CD4-positive, CD25-positive, alpha-beta regulatory T cell (primary cell): ENCODE data around the gene SLC6A20. TPM values are rescaled to one million over a fixed set of nuclear protein-coding genes. Genes with fewer than 3 reads are reported as not detected.

Experiments used
- ATAC-seq, 2 donors: fragments of 150-1000 bp; cut with Tn5 transposase; one replicate each; pipeline ENCODE4 v1.10.0; 2021; ENCODE audit warnings: low read depth in 2 of 2, moderate number of reproducible peaks in 2 of 2, moderate library complexity in 1 of 2
- DNase-seq, 3 donors: peaks; one replicate each; pipeline versions ENCODE4 v3.0.0 to v3.0.0-alpha.2; 2012 to 2022; ENCODE audit warnings: mixed read lengths in 1 of 3
- H3K27ac ChIP-seq: one replicate; pipeline ENCODE4 v1.7.0; 2013; ENCODE audit warnings: mild to moderate bottlenecking, low read length; ENCODE audit not compliant: insufficient read depth, poor library complexity, severe bottlenecking
- H3K27me3 ChIP-seq: one replicate; pipeline ENCODE4 v1.7.0; 2013; ENCODE audit warnings: low read length; ENCODE audit not compliant: control insufficient read depth, insufficient read depth
- H3K36me3 ChIP-seq: one replicate; pipeline ENCODE4 v1.7.0; 2013; ENCODE audit warnings: mild to moderate bottlenecking, low read length, moderate library complexity; ENCODE audit not compliant: control insufficient read depth, insufficient read depth
- H3K4me1 ChIP-seq: 2 replicates; pipeline ENCODE4 v1.7.0; 2013; ENCODE audit warnings: mild to moderate bottlenecking, low read length; ENCODE audit not compliant: insufficient read depth, control insufficient read depth, poor library complexity, severe bottlenecking
- H3K4me3 ChIP-seq: one replicate; pipeline ENCODE4 v1.7.0; 2013; ENCODE audit warnings: low read depth, mild to moderate bottlenecking, low read length, moderate library complexity
- H3K9me3 ChIP-seq, 2 experiments: 1 replicate in 1 of 2; 2 replicates in 1 of 2; pipeline ENCODE4 v1.7.0; 2013; ENCODE audit warnings: low read length in 2 of 2, mild to moderate bottlenecking in 1 of 2, moderate library complexity in 1 of 2; ENCODE audit not compliant: control insufficient read depth in 2 of 2
- H3K27ac Mint-ChIP-seq, 3 donors: one replicate each; pipeline ENCODE4 v1.8.0; 2020 to 2022; ENCODE audit warnings: mild to moderate bottlenecking in 3 of 3, mixed read lengths in 3 of 3, moderate library complexity in 2 of 3
- H3K27me3 Mint-ChIP-seq: one replicate; pipeline ENCODE4 v1.8.0; 2022; ENCODE audit warnings: mild to moderate bottlenecking, mixed read lengths
- H3K36me3 Mint-ChIP-seq: one replicate; pipeline ENCODE4 v1.8.0; 2020; ENCODE audit warnings: mixed read lengths
- H3K4me1 Mint-ChIP-seq, 4 donors: one replicate each; pipeline ENCODE4 v1.8.0; 2020 to 2022; ENCODE audit warnings: mixed read lengths in 4 of 4, mild to moderate bottlenecking in 1 of 4
- H3K4me3 Mint-ChIP-seq, 4 donors: one replicate each; pipeline ENCODE4 v1.8.0; 2020 to 2022; ENCODE audit warnings: mild to moderate bottlenecking in 4 of 4, mixed read lengths in 4 of 4, moderate library complexity in 3 of 4
- H3K9me3 Mint-ChIP-seq, 7 donors: one replicate each; pipeline ENCODE4 v1.8.0; 2020 to 2022; ENCODE audit warnings: mixed read lengths in 7 of 7, mild to moderate bottlenecking in 3 of 7, moderate library complexity in 2 of 7
- polyA plus RNA-seq, 4 donors: library from polyadenylated mRNA; unstranded; fragments of 300-500 nt; fragmentation: Illumina TruSeq; gene quantifications; one replicate each; pipeline ENCODE4 v1.2.3, GENCODE V29; 2021
- total RNA-seq: library from RNA; stranded (reverse); gene quantifications from one replicate; pipeline ENCODE4 v1.2.3, GENCODE V29; 2022

Gene SLC6A20
- total and polyA plus RNA-seq, 5 donors from 2014 or later, result 0.54 TPM; not detected in 4

DNA sequence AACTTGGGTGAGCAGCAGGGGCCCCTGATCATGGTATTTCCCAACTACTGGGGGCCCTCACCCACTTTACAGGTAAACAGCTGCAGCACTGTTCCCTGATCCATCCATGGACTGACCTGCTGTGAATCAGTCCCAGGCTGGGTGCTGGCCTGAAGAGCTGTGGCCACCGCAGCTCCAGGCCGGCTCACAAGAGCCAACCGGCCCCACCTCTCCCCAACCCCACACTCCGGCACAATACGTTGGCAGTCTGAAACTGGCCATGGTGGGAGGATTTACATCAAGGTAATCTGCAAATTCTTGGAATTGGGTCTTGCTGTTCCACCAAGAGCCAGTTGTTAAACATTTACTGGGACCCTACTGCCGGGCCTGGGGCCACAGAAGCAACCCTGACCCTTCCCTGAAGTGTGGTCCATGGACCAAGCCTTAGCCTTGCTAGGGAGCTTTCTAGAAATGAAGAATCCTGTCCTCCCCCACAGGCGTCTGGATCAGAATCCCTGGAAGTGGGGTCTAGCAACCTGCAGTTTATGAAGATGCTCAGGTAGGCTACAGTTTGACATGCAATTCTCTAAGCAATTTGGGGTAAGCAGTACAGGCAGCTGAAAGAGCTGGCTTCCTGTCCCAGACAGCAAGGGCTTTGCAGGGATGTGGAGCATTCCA is 3.7 kb downstream of the SLC6A20 start:
- no peak for ATAC-seq
- peaks cover 37% of the 10 kb centered on the region for H3K27me3 ChIP-seq
- DNase-seq, result no peak
- peaks cover 76% of the 10 kb centered on the region for H3K27me3 Mint-ChIP-seq
- no peak overlapping the region for H3K4me3 Mint-ChIP-seq
- H3K27ac Mint-ChIP-seq, result no peak overlapping the region
- no peaks in the 10 kb centered on the region for H3K36me3 Mint-ChIP-seq
- peaks cover 7 to 8% of the 10 kb centered on the region in 2 experiments for H3K9me3 ChIP-seq
- no peaks in the 10 kb centered on the region for H3K36me3 ChIP-seq
- peaks cover 18% of the 10 kb centered on the region for H3K4me1 ChIP-seq
- H3K9me3 Mint-ChIP-seq, result peaks cover 0 to 10% (median 3%) of the 10 kb centered on the region in 7 donors
- H3K27ac ChIP-seq, result no peak overlapping the region
- H3K4me3 ChIP-seq, result no peak overlapping the region
- H3K4me1 Mint-ChIP-seq, result peaks cover 0 to 17% (median 6%) of the 10 kb centered on the region in 4 donors

DNA sequence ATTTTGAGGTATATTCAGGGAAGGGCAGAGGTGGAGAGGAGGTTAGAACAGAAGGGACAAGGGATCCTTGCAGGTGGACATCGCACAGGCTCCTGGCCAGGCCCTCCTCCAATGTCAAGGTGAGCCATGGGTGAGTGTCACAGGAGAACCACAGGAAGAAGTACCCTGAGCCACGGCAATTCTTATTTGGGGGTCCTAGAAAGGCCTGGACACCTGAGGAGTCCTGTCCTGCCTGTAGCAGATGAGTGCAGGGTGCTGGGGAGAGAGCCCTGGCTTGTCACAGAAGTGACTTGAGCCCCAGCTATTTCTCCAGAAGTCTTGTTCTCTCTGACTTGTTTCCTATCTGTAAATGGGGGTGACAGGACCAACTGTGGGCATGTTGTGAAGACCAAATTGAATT is 4.3 kb downstream of the SLC6A20 start:
- Mint-ChIP-seq H3K9me3 (peaks cover 0 to 10% (median 3%) of the 10 kb centered on the region in 7 donors), H3K36me3 (no peaks in the 10 kb centered on the region), H3K27me3 (peaks cover 70% of the 10 kb centered on the region), H3K4me1 (peaks cover 0 to 14% (median 6%) of the 10 kb centered on the region in 4 donors), H3K27ac (no peak overlapping the region), H3K4me3 (no peak overlapping the region)
- Histone ChIP-seq H3K4me3 (no peak overlapping the region), H3K27ac (no peak overlapping the region), H3K9me3 (peaks cover 7 to 8% of the 10 kb centered on the region in 2 experiments), H3K36me3 (no peaks in the 10 kb centered on the region), H3K4me1 (peaks cover 16% of the 10 kb centered on the region), H3K27me3 (peaks cover 37% of the 10 kb centered on the region)
- DNase-seq, result no peak
- no peak for ATAC-seq

DNA sequence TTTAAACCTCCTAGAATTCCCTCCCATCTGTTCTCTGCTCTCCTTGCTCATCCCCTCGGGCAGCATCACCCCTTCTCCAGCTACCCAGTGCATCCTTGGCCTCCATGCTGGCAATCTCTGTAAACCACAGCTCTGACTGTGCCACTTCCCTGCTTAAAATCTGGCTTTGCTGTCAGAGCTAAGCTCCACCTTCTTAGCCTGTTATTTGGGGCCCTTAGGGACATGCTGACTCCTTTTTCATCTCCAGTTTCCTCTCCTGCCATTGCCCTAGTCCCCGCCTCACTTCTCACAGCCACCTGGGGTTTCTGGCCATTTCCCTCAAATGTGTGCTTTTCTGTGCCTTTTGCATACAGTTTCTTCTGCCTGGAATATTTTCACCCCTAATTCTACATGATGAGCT is 5.7 kb downstream of the SLC6A20 start:
- H3K27ac Mint-ChIP-seq, result no peak overlapping the region
- H3K9me3 Mint-ChIP-seq, result peaks cover 0 to 10% (median 3%) of the 10 kb centered on the region in 7 donors
- no peak overlapping the region for H3K4me3 Mint-ChIP-seq
- Histone ChIP-seq H3K27me3 (peaks cover 32% of the 10 kb centered on the region), H3K36me3 (no peaks in the 10 kb centered on the region), H3K27ac (no peak overlapping the region), H3K4me3 (no peak overlapping the region), H3K4me1 (peaks cover 3% of the 10 kb centered on the region), H3K9me3 (peaks cover 7 to 8% of the 10 kb centered on the region in 2 experiments)
- H3K27me3 Mint-ChIP-seq, result peaks cover 60% of the 10 kb centered on the region
- ATAC-seq (no peak), DNase-seq (no peak)
- peaks cover 0 to 6% (median 4%) of the 10 kb centered on the region in 4 donors for H3K4me1 Mint-ChIP-seq
- no peaks in the 10 kb centered on the region for H3K36me3 Mint-ChIP-seq

DNA sequence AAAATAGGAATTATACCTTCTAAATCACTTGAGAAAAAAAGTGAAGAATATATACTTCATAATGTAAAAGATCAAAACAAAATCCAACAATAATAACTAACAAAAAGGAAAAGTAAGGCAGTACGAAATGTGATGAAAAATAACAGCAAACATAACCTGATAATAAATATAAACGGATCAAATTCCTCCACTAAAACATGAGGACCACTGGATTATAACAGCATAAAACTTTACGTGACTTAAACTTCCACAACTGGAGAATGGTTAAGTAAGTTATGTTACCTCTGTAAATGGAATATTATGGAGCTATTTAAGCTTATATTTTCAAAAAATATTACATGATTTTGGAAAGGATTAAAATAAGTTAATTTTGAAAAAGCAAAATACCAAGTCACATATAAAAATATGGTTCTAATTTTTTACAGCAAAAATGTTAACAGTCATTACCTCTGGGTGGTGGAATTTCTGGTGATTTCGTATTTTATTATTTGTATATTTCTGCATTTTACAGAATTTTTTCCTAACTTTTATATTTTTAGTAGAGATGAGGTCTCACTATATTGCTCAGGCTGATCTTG is 7.0 kb downstream of the SLC6A20 start:
- H3K4me1 ChIP-seq, result no peaks in the 10 kb centered on the region
- peaks cover 7 to 8% of the 10 kb centered on the region in 2 experiments for H3K9me3 ChIP-seq
- no peaks in the 10 kb centered on the region for H3K36me3 ChIP-seq
- H3K27ac ChIP-seq, result no peak overlapping the region
- H3K27me3 ChIP-seq, result peaks cover 20% of the 10 kb centered on the region
- DNase-seq (no peak), ATAC-seq (no peak)
- H3K4me1 Mint-ChIP-seq, result no peaks in the 10 kb centered on the region
- peaks cover 57% of the 10 kb centered on the region for H3K27me3 Mint-ChIP-seq
- no peak overlapping the region for H3K4me3 ChIP-seq
- no peak overlapping the region for H3K4me3 Mint-ChIP-seq
- peaks cover 0 to 19% (median 5%) of the 10 kb centered on the region in 7 donors for H3K9me3 Mint-ChIP-seq
- no peaks in the 10 kb centered on the region for H3K36me3 Mint-ChIP-seq
- no peak overlapping the region for H3K27ac Mint-ChIP-seq

GRCh38 chr3:45787551-45787950 is 8.8 kb downstream of the SLC6A20 start:
- Mint-ChIP-seq H3K27ac (no peak overlapping the region), H3K9me3 (peaks cover 0 to 21% (median 5%) of the 10 kb centered on the region in 7 donors), H3K27me3 (peaks cover 42% of the 10 kb centered on the region), H3K4me3 (no peak overlapping the region), H3K36me3 (no peaks in the 10 kb centered on the region), H3K4me1 (no peaks in the 10 kb centered on the region)
- no peak for DNase-seq
- no peaks in the 10 kb centered on the region for H3K4me1 ChIP-seq
- no peak overlapping the region for H3K27ac ChIP-seq
- H3K9me3 ChIP-seq, result peaks cover 7 to 8% of the 10 kb centered on the region in 2 experiments
- H3K4me3 ChIP-seq, result no peak overlapping the region
- no peak for ATAC-seq
- H3K36me3 ChIP-seq, result no peaks in the 10 kb centered on the region
- H3K27me3 ChIP-seq, result peaks cover 8% of the 10 kb centered on the region

DNA sequence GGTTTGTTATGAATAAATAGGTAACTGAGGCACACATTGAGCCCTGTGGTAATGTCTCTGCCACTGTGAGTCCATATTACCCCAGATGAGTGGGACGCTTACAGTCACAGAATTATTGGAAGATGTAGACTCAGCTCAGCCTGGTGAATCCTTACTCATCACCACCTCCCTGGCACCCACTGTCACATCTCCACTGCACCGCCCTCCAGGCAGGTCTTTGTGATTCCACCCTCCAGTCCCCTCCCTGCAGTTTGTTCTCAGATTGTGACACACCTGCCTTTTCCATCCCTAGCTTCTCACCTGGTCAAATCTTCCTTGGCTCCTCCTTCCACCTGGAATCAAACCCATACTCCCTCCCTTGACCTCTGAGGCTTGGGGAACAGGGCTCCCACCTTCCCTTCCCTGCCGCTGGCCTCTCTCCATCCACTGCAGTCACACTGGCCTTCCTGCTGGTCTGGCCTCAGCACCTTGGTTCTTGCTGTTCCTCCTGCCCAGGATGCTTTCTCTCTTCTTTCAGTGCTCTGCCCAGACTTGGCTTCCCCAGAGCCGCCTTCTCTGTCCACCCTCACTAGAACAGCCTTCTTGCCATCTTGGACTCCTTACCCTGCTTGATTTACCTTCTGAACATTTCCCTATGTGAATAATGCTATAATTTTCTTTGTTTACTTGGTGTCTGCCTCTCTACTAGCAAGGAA is 9.4 kb downstream of the SLC6A20 start:
- H3K27me3 ChIP-seq, result peaks cover 8% of the 10 kb centered on the region
- Mint-ChIP-seq H3K4me3 (no peak overlapping the region), H3K36me3 (no peaks in the 10 kb centered on the region), H3K4me1 (no peaks in the 10 kb centered on the region), H3K9me3 (peaks cover 0 to 21% (median 5%) of the 10 kb centered on the region in 7 donors), H3K27ac (no peak overlapping the region), H3K27me3 (peaks cover 41% of the 10 kb centered on the region)
- H3K9me3 ChIP-seq, result peaks cover 7 to 8% of the 10 kb centered on the region in 2 experiments
- no peak overlapping the region for H3K4me3 ChIP-seq
- DNase-seq (no peak), ATAC-seq (no peak)
- no peak overlapping the region for H3K27ac ChIP-seq
- no peaks in the 10 kb centered on the region for H3K4me1 ChIP-seq
- H3K36me3 ChIP-seq, result no peaks in the 10 kb centered on the region

DNA sequence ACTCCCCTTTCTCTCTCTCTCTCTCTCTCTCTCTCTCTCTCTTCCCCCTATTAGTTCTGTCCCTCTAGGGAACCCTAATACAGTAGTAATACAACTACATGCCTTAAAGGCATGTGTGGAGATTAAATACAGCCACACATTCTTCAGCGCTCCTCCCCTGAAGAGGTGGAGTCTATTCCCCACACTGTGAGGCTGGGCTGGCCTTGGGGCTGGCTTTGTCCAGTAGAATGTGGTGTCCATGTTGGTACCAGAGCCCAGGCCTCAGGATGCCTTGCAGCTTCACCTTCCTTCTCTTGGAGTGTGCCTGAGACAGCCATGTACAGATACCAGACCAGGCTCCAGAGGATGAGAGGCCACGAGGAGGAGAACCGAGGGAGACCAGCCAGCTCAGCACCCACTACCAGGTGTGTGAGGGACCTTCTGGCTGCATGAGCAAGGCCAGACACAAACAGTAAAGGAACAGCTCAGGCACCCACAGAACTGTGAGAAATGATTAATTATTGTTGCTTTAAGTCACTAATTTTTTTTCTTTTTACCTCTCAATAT is 10.7 kb downstream of the SLC6A20 start:
- Histone ChIP-seq H3K36me3 (no peaks in the 10 kb centered on the region), H3K27me3 (peaks cover 8% of the 10 kb centered on the region), H3K4me3 (no peak overlapping the region), H3K9me3 (peaks cover 7 to 8% of the 10 kb centered on the region in 2 experiments), H3K27ac (no peak overlapping the region), H3K4me1 (no peaks in the 10 kb centered on the region)
- Mint-ChIP-seq H3K4me3 (no peak overlapping the region), H3K27me3 (peaks cover 32% of the 10 kb centered on the region), H3K27ac (no peak overlapping the region), H3K9me3 (peaks cover 0 to 21% (median 5%) of the 10 kb centered on the region in 7 donors), H3K36me3 (no peaks in the 10 kb centered on the region), H3K4me1 (no peaks in the 10 kb centered on the region)
- DNase-seq (no peak), ATAC-seq (no peak)
